ENCODE data around the gene DRD5. TPM values are rescaled to one million over a fixed set of nuclear protein-coding genes. Genes with fewer than 3 reads are reported as not detected.

The DRD5 gene
- total RNA-seq, 1 donor from 2014 or later: 0.09 TPM

- Mint-ChIP-seq H3K4me1 (no peaks in the 10 kb centered on the region), H3K27me3 (ENCODE audit: low read depth) (peaks cover 7% of the 10 kb centered on the region), H3K4me3 (no peak overlapping the region), H3K36me3 (no peaks in the 10 kb centered on the region), H3K27ac (no peak overlapping the region), H3K9me3 (no peaks in the 10 kb centered on the region)
- no peak for DNase-seq (ENCODE audit: low spot score in 2 of 2, unreplicated experiment in 2 of 2)
- TF ChIP-seq CTCF (IDR thresholded peaks at IDR 0.05; ENCODE audit: unreplicated experiment): no peak
These were observed 26.6 kb downstream of the DRD5 start for GRCh38 chr4:9808077-9808476.

GRCh38 chr4:9811806-9812205 lies 30.4 kb downstream of the DRD5 start:
- no peaks in the 10 kb centered on the region for H3K4me1 Mint-ChIP-seq
- H3K36me3 Mint-ChIP-seq: no peaks in the 10 kb centered on the region
- H3K27ac Mint-ChIP-seq: no peak overlapping the region
- no peak overlapping the region for H3K4me3 Mint-ChIP-seq
- no peak for TF ChIP-seq CTCF (IDR thresholded peaks at IDR 0.05; ENCODE audit: unreplicated experiment)
- DNase-seq (ENCODE audit: low spot score in 2 of 2, unreplicated experiment in 2 of 2): no peak
- H3K27me3 Mint-ChIP-seq (ENCODE audit: low read depth): peaks cover 23% of the 10 kb centered on the region
- no peaks in the 10 kb centered on the region for H3K9me3 Mint-ChIP-seq

GRCh38 chr4:9812501-9813340 lies 31.3 kb downstream of the DRD5 start:
- Mint-ChIP-seq H3K27ac (no peak overlapping the region), H3K9me3 (no peaks in the 10 kb centered on the region), H3K4me1 (no peaks in the 10 kb centered on the region), H3K36me3 (no peaks in the 10 kb centered on the region), H3K27me3 (ENCODE audit: low read depth) (peaks cover 30% of the 10 kb centered on the region), H3K4me3 (no peak overlapping the region)
- TF ChIP-seq CTCF (IDR thresholded peaks at IDR 0.05; ENCODE audit: unreplicated experiment): no peak
- no peak for DNase-seq (ENCODE audit: low spot score in 2 of 2, unreplicated experiment in 2 of 2)

- DNase-seq (ENCODE audit: low spot score in 2 of 2, unreplicated experiment in 2 of 2): no peak
- H3K4me1 Mint-ChIP-seq: no peaks in the 10 kb centered on the region
These were observed 34.9 kb downstream of the DRD5 start for GRCh38 chr4:9816285-9816684.

GRCh38 chr4:9820343-9820742 lies 38.9 kb downstream of the DRD5 start:
- no peak overlapping the region for H3K27ac Mint-ChIP-seq
- peaks cover 35% of the 10 kb centered on the region for H3K27me3 Mint-ChIP-seq (ENCODE audit: low read depth)
- TF ChIP-seq CTCF (IDR thresholded peaks at IDR 0.05; ENCODE audit: unreplicated experiment): no peak
- H3K36me3 Mint-ChIP-seq: no peaks in the 10 kb centered on the region
- H3K4me3 Mint-ChIP-seq: no peak overlapping the region
- peaks cover 4% of the 10 kb centered on the region for H3K9me3 Mint-ChIP-seq
- H3K4me1 Mint-ChIP-seq: no peaks in the 10 kb centered on the region
- DNase-seq (ENCODE audit: low spot score in 2 of 2, unreplicated experiment in 2 of 2): no peak

More at GRCh38 chr4:9816285-9816684, 34.9 kb downstream of the DRD5 start:
- no peak for TF ChIP-seq CTCF (IDR thresholded peaks at IDR 0.05; ENCODE audit: unreplicated experiment)
- Mint-ChIP-seq H3K9me3 (peaks cover 4% of the 10 kb centered on the region), H3K36me3 (no peaks in the 10 kb centered on the region), H3K4me3 (no peak overlapping the region), H3K27ac (no peak overlapping the region), H3K27me3 (ENCODE audit: low read depth) (peaks cover 36% of the 10 kb centered on the region)

Measured in mesothelial cell of epicardium (in vitro differentiated cells).